ENCODE results near the gene EIF4A2.
A peak's percentile ranks its signal among the peaks of the same experiment; 100 is the strongest.

DNA sequence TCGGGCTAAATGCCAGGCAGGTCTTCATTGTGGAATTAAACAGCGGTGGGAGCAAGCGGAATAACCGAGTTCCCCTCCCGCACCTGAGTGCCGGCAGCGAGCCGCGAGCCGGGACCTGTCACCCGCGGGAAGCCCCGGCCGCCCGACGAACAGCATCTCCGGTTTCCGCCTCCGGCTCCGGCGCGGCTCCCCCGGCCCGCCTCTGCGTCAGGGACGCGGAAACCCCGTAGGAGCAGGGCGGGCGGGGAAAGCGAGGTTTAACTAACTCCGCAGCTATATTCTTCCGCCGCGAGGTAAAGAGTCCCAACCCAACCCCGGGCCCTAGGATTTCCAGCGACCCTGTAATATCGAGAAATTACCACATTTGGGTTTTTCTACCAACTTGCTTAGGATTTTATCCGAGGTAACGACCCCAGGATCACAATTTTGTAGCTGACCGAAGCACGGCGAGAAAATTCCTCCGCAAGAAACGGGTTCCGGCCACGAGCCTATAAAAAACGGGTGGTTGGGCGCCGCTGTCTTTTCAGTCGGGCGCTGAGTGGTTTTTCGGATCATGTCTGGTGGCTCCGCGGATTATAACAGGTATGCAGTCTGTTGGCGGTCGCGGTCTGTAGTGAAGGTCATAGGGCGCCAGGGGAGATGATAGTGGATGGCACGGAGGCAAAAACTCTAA lies at the start of gene EIF4A2:
- TF ChIP-seq, protein P1, sequence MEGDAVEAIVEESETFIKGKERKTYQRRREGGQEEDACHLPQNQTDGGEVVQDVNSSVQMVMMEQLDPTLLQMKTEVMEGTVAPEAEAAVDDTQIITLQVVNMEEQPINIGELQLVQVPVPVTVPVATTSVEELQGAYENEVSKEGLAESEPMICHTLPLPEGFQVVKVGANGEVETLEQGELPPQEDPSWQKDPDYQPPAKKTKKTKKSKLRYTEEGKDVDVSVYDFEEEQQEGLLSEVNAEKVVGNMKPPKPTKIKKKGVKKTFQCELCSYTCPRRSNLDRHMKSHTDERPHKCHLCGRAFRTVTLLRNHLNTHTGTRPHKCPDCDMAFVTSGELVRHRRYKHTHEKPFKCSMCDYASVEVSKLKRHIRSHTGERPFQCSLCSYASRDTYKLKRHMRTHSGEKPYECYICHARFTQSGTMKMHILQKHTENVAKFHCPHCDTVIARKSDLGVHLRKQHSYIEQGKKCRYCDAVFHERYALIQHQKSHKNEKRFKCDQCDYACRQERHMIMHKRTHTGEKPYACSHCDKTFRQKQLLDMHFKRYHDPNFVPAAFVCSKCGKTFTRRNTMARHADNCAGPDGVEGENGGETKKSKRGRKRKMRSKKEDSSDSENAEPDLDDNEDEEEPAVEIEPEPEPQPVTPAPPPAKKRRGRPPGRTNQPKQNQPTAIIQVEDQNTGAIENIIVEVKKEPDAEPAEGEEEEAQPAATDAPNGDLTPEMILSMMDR (IDR thresholded peaks at IDR 0.05), result peak in 1 of 3 experiments; percentile 7
- peak; percentile 92 to 93 for TF ChIP-seq POLR2AphosphoS5 (IDR thresholded peaks at IDR 0.05; ENCODE audit: insufficient read depth in 1 of 2, low read depth in 1 of 2)
